A673 (cell line): ENCODE results near the gene HAPLN2.
"Not testable (repeated sequence)": the region's sequence is repeated elsewhere in the genome, so short reads cannot be mapped to it uniquely, and the experiment has no call there.

Experiments used
- EZH2 ChIP-seq: fragments of 200-600 bp; sonication (generic); IDR thresholded peaks from 2 replicates; pipeline ENCODE4 v1.6.1; 2017; ENCODE audit warnings: borderline replicate concordance, low read depth, mild to moderate bottlenecking, mixed read lengths, antibody characterized with exemption, low read length; ENCODE audit not compliant: poor library complexity, severe bottlenecking
- TF ChIP-seq, protein P1 (sequence below): fragments of 300-800, 200-600 bp; sonication (generic); conservative IDR thresholded peaks from 2 replicates; pipeline ENCODE4 v1.5.1; 2017; ENCODE audit warnings: low read depth, mild to moderate bottlenecking, antibody characterized with exemption, low read length, moderate library complexity, mixed read lengths

GRCh38 chr1:156607344-156607743, 11.9 kb upstream of the HAPLN2 start:
- TF ChIP-seq, protein P1, sequence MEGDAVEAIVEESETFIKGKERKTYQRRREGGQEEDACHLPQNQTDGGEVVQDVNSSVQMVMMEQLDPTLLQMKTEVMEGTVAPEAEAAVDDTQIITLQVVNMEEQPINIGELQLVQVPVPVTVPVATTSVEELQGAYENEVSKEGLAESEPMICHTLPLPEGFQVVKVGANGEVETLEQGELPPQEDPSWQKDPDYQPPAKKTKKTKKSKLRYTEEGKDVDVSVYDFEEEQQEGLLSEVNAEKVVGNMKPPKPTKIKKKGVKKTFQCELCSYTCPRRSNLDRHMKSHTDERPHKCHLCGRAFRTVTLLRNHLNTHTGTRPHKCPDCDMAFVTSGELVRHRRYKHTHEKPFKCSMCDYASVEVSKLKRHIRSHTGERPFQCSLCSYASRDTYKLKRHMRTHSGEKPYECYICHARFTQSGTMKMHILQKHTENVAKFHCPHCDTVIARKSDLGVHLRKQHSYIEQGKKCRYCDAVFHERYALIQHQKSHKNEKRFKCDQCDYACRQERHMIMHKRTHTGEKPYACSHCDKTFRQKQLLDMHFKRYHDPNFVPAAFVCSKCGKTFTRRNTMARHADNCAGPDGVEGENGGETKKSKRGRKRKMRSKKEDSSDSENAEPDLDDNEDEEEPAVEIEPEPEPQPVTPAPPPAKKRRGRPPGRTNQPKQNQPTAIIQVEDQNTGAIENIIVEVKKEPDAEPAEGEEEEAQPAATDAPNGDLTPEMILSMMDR, result not testable (repeated sequence)
- not testable (repeated sequence) for TF ChIP-seq EZH2
